IPS-18a (cell line): Measurements from ENCODE around the gene CNOT10.

ENCODE experiments used
- H3K27ac ChIP-seq: one replicate; pipeline ENCODE4 v1.5.1; 2013; ENCODE audit warnings: low read length
- H3K27me3 ChIP-seq: one replicate; pipeline ENCODE4 v1.6.1; 2013; ENCODE audit warnings: mild to moderate bottlenecking, low read length; ENCODE audit not compliant: control insufficient read depth, insufficient read depth
- H3K36me3 ChIP-seq: one replicate; pipeline ENCODE4 v1.6.1; 2013; ENCODE audit warnings: low read depth, low read length; ENCODE audit not compliant: control insufficient read depth
- H3K4me1 ChIP-seq: one replicate; pipeline ENCODE4 v1.6.1; 2013; ENCODE audit warnings: low read depth, low read length; ENCODE audit not compliant: control insufficient read depth
- H3K4me3 ChIP-seq: one replicate; pipeline ENCODE4 v1.5.1; 2013; ENCODE audit warnings: low read length
- H3K9ac ChIP-seq: one replicate; pipeline ENCODE4 v1.6.1; 2013; ENCODE audit warnings: mild to moderate bottlenecking, low read length, moderate library complexity
- H3K9me3 ChIP-seq: one replicate; pipeline ENCODE4 v1.6.1; 2013; ENCODE audit warnings: low read depth, low read length; ENCODE audit not compliant: control insufficient read depth

Gene CNOT10

GRCh38 chr3:32698506-32698905 is 13.5 kb downstream of the CNOT10 start:
- Histone ChIP-seq H3K9me3 (no peaks in the 10 kb centered on the region), H3K27ac (no peak overlapping the region), H3K4me1 (no peaks in the 10 kb centered on the region), H3K36me3 (no peaks in the 10 kb centered on the region), H3K27me3 (no peaks in the 10 kb centered on the region), H3K4me3 (no peak overlapping the region), H3K9ac (no peak overlapping the region)

GRCh38 chr3:32699429-32699828 is 14.4 kb downstream of the CNOT10 start:
- Histone ChIP-seq H3K27ac (no peak overlapping the region), H3K4me3 (no peak overlapping the region), H3K4me1 (no peaks in the 10 kb centered on the region), H3K9me3 (no peaks in the 10 kb centered on the region), H3K27me3 (no peaks in the 10 kb centered on the region), H3K9ac (no peak overlapping the region), H3K36me3 (no peaks in the 10 kb centered on the region)

GRCh38 chr3:32700244-32700643 is 15.3 kb downstream of the CNOT10 start:
- Histone ChIP-seq H3K4me1 (no peaks in the 10 kb centered on the region), H3K27me3 (no peaks in the 10 kb centered on the region), H3K27ac (no peak overlapping the region), H3K36me3 (no peaks in the 10 kb centered on the region), H3K9ac (no peak overlapping the region), H3K9me3 (no peaks in the 10 kb centered on the region), H3K4me3 (no peak overlapping the region)

- H3K27ac ChIP-seq = no peak overlapping the region
- H3K36me3 ChIP-seq = peaks cover 14% of the 10 kb centered on the region
- H3K4me3 ChIP-seq = no peak overlapping the region
- H3K27me3 ChIP-seq = no peaks in the 10 kb centered on the region
- no peaks in the 10 kb centered on the region for H3K9me3 ChIP-seq
- H3K4me1 ChIP-seq = no peaks in the 10 kb centered on the region
- H3K9ac ChIP-seq = no peak overlapping the region
Observed at GRCh38 chr3:32703491-32703972, 18.5 kb downstream of the CNOT10 start.

GRCh38 chr3:32705232-32705631 is 20.2 kb downstream of the CNOT10 start:
- Histone ChIP-seq H3K4me1 (no peaks in the 10 kb centered on the region), H3K27ac (no peak overlapping the region), H3K27me3 (no peaks in the 10 kb centered on the region), H3K9me3 (no peaks in the 10 kb centered on the region), H3K4me3 (no peak overlapping the region), H3K36me3 (peaks cover 26% of the 10 kb centered on the region), H3K9ac (no peak overlapping the region)

GRCh38 chr3:32706348-32707025 is 21.5 kb downstream of the CNOT10 start:
- Histone ChIP-seq H3K27ac (no peak overlapping the region), H3K9me3 (no peaks in the 10 kb centered on the region), H3K4me1 (no peaks in the 10 kb centered on the region), H3K9ac (no peak overlapping the region), H3K36me3 (peaks cover 35% of the 10 kb centered on the region), H3K27me3 (no peaks in the 10 kb centered on the region), H3K4me3 (no peak overlapping the region)

GRCh38 chr3:32707026-32707370 is 22.0 kb downstream of the CNOT10 start:
- Histone ChIP-seq H3K27ac (no peak overlapping the region), H3K4me1 (no peaks in the 10 kb centered on the region), H3K9ac (no peak overlapping the region), H3K27me3 (no peaks in the 10 kb centered on the region), H3K4me3 (no peak overlapping the region), H3K9me3 (no peaks in the 10 kb centered on the region), H3K36me3 (peaks cover 35% of the 10 kb centered on the region)

- peaks cover 44% of the 10 kb centered on the region for H3K36me3 ChIP-seq
- H3K9me3 ChIP-seq = no peaks in the 10 kb centered on the region
- no peak overlapping the region for H3K4me3 ChIP-seq
- no peak overlapping the region for H3K27ac ChIP-seq
- H3K4me1 ChIP-seq = no peaks in the 10 kb centered on the region
- no peak overlapping the region for H3K9ac ChIP-seq
- no peaks in the 10 kb centered on the region for H3K27me3 ChIP-seq
Observed at GRCh38 chr3:32708672-32709283, 23.8 kb downstream of the CNOT10 start.

- no peak overlapping the region for H3K4me3 ChIP-seq
- peaks cover 44% of the 10 kb centered on the region for H3K36me3 ChIP-seq
- no peaks in the 10 kb centered on the region for H3K4me1 ChIP-seq
- no peak overlapping the region for H3K27ac ChIP-seq
- no peaks in the 10 kb centered on the region for H3K9me3 ChIP-seq
- H3K9ac ChIP-seq = no peak overlapping the region
- no peaks in the 10 kb centered on the region for H3K27me3 ChIP-seq
Observed at GRCh38 chr3:32709346-32709745, 24.4 kb downstream of the CNOT10 start.

- no peaks in the 10 kb centered on the region for H3K9me3 ChIP-seq
- H3K4me1 ChIP-seq = no peaks in the 10 kb centered on the region
- no peaks in the 10 kb centered on the region for H3K27me3 ChIP-seq
- no peak overlapping the region for H3K4me3 ChIP-seq
- peaks cover 43% of the 10 kb centered on the region for H3K36me3 ChIP-seq
- no peak overlapping the region for H3K27ac ChIP-seq
- H3K9ac ChIP-seq = no peak overlapping the region
Observed at GRCh38 chr3:32712506-32713055, 27.6 kb downstream of the CNOT10 start.

- H3K27me3 ChIP-seq = no peaks in the 10 kb centered on the region
Observed at GRCh38 chr3:32713181-32713580, 28.2 kb downstream of the CNOT10 start.

GRCh38 chr3:32719335-32719734 is 34.3 kb downstream of the CNOT10 start:
- H3K27me3 ChIP-seq = no peaks in the 10 kb centered on the region
- H3K9ac ChIP-seq = no peak overlapping the region
- H3K4me3 ChIP-seq = no peak overlapping the region
- peaks cover 31% of the 10 kb centered on the region for H3K36me3 ChIP-seq
- no peak overlapping the region for H3K27ac ChIP-seq
- H3K9me3 ChIP-seq = no peaks in the 10 kb centered on the region
- no peaks in the 10 kb centered on the region for H3K4me1 ChIP-seq

More at GRCh38 chr3:32713181-32713580, 28.2 kb downstream of the CNOT10 start:
- H3K36me3 ChIP-seq = peaks cover 43% of the 10 kb centered on the region
- no peak overlapping the region for H3K27ac ChIP-seq
- no peak overlapping the region for H3K4me3 ChIP-seq
- H3K9ac ChIP-seq = no peak overlapping the region
- H3K4me1 ChIP-seq = no peaks in the 10 kb centered on the region
- no peaks in the 10 kb centered on the region for H3K9me3 ChIP-seq
